Dedifferentiated amniotic fluid mesenchymal stem cell (primary cell): ENCODE data around the gene ASH1L.
A peak's percentile ranks its signal among the peaks of the same experiment; 100 is the strongest.
"Not testable (repeated sequence)": the region's sequence is repeated elsewhere in the genome, so short reads cannot be mapped to it uniquely, and the experiment has no call there.

ENCODE experiments used
- DNase-seq: peaks from one replicate; pipeline ENCODE4 v3.0.0-alpha.2; 2016; ENCODE audit errors: extremely low spot score

Gene ASH1L

GRCh38 chr1:155555915-155556314 is 6.7 kb downstream of the ASH1L start:
- DNase-seq, result no peak

- no peak for DNase-seq
Observed at GRCh38 chr1:155553349-155553748, 9.3 kb downstream of the ASH1L start.

GRCh38 chr1:155548706-155549105 is 13.9 kb downstream of the ASH1L start:
- DNase-seq, result no peak

GRCh38 chr1:155540000-155540874 is 22.4 kb downstream of the ASH1L start:
- DNase-seq, result no peak

- no peak for DNase-seq
Observed at GRCh38 chr1:155537193-155537592, 25.4 kb downstream of the ASH1L start.

- DNase-seq, result no peak
Observed at GRCh38 chr1:155531624-155532023, 31.0 kb downstream of the ASH1L start.

- no peak for DNase-seq
Observed at GRCh38 chr1:155529929-155530328, 32.7 kb downstream of the ASH1L start.

GRCh38 chr1:155529109-155529508 is 33.5 kb downstream of the ASH1L start:
- no peak for DNase-seq

- DNase-seq, result no peak
Observed at GRCh38 chr1:155527677-155528076, 34.9 kb downstream of the ASH1L start.

GRCh38 chr1:155526356-155526755 is 36.2 kb downstream of the ASH1L start:
- no peak for DNase-seq

GRCh38 chr1:155522069-155522468 is 40.5 kb downstream of the ASH1L start:
- no peak for DNase-seq

GRCh38 chr1:155518484-155518883 is 44.1 kb downstream of the ASH1L start:
- no peak for DNase-seq

- no peak for DNase-seq
Observed at GRCh38 chr1:155514582-155515187, 47.9 kb downstream of the ASH1L start.

- DNase-seq, result peak; percentile 67
Observed at GRCh38 chr1:155513300-155513916, 49.2 kb downstream of the ASH1L start.

- not testable (repeated sequence) for DNase-seq
Observed at GRCh38 chr1:155511385-155511784, 51.2 kb downstream of the ASH1L start.

- DNase-seq, result no peak
Observed at GRCh38 chr1:155509064-155509463, 53.5 kb downstream of the ASH1L start.

- DNase-seq, result no peak
Observed at GRCh38 chr1:155507945-155508344, 54.7 kb downstream of the ASH1L start.

GRCh38 chr1:155505963-155506362 is 56.6 kb downstream of the ASH1L start:
- DNase-seq, result not testable (repeated sequence)

- no peak for DNase-seq
Observed at GRCh38 chr1:155504207-155504606, 58.4 kb downstream of the ASH1L start.

GRCh38 chr1:155499953-155500639 is 62.5 kb downstream of the ASH1L start:
- no peak for DNase-seq

- no peak for DNase-seq
Observed at GRCh38 chr1:155499263-155499662, 63.3 kb downstream of the ASH1L start.

- not testable (repeated sequence) for DNase-seq
Observed at GRCh38 chr1:155493595-155493994, 69.0 kb downstream of the ASH1L start.
